ENCODE measurements around the gene NDUFS8.

DNA sequence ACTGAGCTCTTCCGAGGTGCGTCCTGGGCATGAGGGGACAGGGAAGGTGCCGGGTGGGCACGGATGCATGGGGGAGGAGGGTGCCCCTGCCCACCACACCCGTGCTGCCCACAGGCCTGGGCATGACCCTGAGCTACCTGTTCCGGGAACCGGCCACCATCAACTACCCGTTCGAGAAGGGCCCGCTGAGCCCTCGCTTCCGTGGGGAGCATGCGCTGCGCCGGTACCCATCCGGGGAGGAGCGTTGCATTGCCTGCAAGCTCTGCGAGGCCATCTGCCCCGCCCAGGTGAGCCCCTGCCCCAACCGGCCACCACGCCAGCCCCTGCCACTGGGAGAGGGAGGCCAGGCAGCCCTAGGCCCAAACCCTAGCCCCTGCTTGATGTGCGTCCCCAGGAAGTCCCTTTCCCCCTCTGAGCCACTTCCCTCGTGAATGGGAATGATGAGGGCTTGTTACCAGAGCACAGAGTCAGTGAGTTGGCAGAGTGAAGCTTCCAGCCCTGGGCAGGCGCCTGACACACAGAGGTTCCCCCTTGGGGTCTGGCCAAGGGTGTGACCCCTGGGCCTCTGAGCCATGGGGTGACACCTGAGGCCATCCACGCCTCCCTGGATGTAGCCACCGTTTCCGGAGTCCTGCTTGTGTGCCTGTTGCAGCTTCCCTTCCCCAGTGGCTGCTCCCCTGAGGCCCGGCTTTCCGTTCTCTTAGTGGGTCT, 2.7 kb downstream of the NDUFS8 start:
- TF ChIP-seq, protein P1, sequence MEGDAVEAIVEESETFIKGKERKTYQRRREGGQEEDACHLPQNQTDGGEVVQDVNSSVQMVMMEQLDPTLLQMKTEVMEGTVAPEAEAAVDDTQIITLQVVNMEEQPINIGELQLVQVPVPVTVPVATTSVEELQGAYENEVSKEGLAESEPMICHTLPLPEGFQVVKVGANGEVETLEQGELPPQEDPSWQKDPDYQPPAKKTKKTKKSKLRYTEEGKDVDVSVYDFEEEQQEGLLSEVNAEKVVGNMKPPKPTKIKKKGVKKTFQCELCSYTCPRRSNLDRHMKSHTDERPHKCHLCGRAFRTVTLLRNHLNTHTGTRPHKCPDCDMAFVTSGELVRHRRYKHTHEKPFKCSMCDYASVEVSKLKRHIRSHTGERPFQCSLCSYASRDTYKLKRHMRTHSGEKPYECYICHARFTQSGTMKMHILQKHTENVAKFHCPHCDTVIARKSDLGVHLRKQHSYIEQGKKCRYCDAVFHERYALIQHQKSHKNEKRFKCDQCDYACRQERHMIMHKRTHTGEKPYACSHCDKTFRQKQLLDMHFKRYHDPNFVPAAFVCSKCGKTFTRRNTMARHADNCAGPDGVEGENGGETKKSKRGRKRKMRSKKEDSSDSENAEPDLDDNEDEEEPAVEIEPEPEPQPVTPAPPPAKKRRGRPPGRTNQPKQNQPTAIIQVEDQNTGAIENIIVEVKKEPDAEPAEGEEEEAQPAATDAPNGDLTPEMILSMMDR (IDR thresholded peaks at IDR 0.05; ENCODE audit: low read depth, low read length, poor library complexity, severe bottlenecking), result no peak
- TF ChIP-seq EZH2phosphoT487 (IDR thresholded peaks at IDR 0.05; ENCODE audit: borderline replicate concordance, low read length), result no peak

Measured in DOHH2 (cell line).